H1 (cell line): ENCODE measurements around the gene SLCO4A1.

Source experiments
- CEBPB ChIP-seq: IDR thresholded peaks from 2 replicates; pipeline ENCODE4 v1.6.1; 2012; ENCODE audit warnings: low read depth, low read length
- CHD2 ChIP-seq: IDR thresholded peaks from 2 replicates; pipeline ENCODE4 v1.6.1; 2012; ENCODE audit warnings: low read length, improper control_type of control experiment
- CTCF ChIP-seq, 3 experiments: IDR thresholded peaks; 1 replicate in 2 of 3; 2 replicates in 1 of 3; pipeline versions ENCODE4 v1.5.1 to v1.6.1; 2011; ENCODE audit warnings: low read length in 3 of 3, mild to moderate bottlenecking in 3 of 3, inconsistent platforms in 2 of 3, low read depth in 1 of 3, moderate library complexity in 1 of 3; ENCODE audit not compliant: insufficient read depth in 1 of 3; ENCODE audit errors: control extremely low read depth in 1 of 3
- EZH2 ChIP-seq: fragments of 200-600 bp; sonication (generic); IDR thresholded peaks from 2 replicates; pipeline ENCODE4 v1.7.1; 2012; ENCODE audit warnings: low read depth, mild to moderate bottlenecking, moderate library complexity, low read length, inconsistent platforms; ENCODE audit not compliant: severe bottlenecking
- NANOG ChIP-seq: IDR thresholded peaks from 2 replicates; pipeline ENCODE4 v1.6.1; 2011; ENCODE audit warnings: low read length, low read depth, mild to moderate bottlenecking, inconsistent platforms; ENCODE audit not compliant: insufficient read depth, poor library complexity, severe bottlenecking
- POLR2A ChIP-seq, 2 experiments: IDR thresholded peaks; 1 replicate in 1 of 2; 2 replicates in 1 of 2; pipeline ENCODE4 v1.6.1; 2011; ENCODE audit warnings: low read depth in 2 of 2, low read length in 2 of 2, mild to moderate bottlenecking in 2 of 2; ENCODE audit errors: control extremely low read depth in 1 of 2
- POLR2AphosphoS5 ChIP-seq: IDR thresholded peaks from 2 replicates; pipeline ENCODE4 v1.6.1; 2011; ENCODE audit warnings: low read depth, low read length
- SIN3A ChIP-seq, 2 experiments: IDR thresholded peaks in 1 of 2; conservative IDR thresholded peaks in 1 of 2; 2 replicates each; pipeline ENCODE4 v1.6.1; 2011 to 2012; ENCODE audit warnings: low read length in 2 of 2, improper control_type of control experiment in 1 of 2, low read depth in 1 of 2, mild to moderate bottlenecking in 1 of 2
- SP1 ChIP-seq: IDR thresholded peaks from 2 replicates; pipeline ENCODE4 v1.6.1; 2011; ENCODE audit warnings: low read depth, low read length
- SP2 ChIP-seq: IDR thresholded peaks from 2 replicates; pipeline ENCODE4 v1.6.1; 2012; ENCODE audit warnings: mild to moderate bottlenecking, low read length, inconsistent platforms
- TAF1 ChIP-seq: IDR thresholded peaks from 2 replicates; pipeline ENCODE4 v1.6.1; 2011; ENCODE audit warnings: mild to moderate bottlenecking, low read depth, low read length
- ZNF274 ChIP-seq: IDR thresholded peaks from 2 replicates; pipeline ENCODE4 v1.7.0; 2012; ENCODE audit warnings: low read length, borderline replicate concordance; ENCODE audit errors: extremely low read depth

- TF ChIP-seq NANOG, result no peak
- no peak for TF ChIP-seq CTCF (IDR thresholded peaks at IDR 0.05; ENCODE audit: control extremely low read depth in 1 of 3, insufficient read depth in 1 of 3, low read depth in 1 of 3, low read length in 3 of 3)
- TF ChIP-seq POLR2A (IDR thresholded peaks at IDR 0.05; ENCODE audit: control extremely low read depth in 1 of 2, low read depth in 2 of 2, low read length in 2 of 2), result no peak
- TF ChIP-seq CHD2, result no peak
- no peak for TF ChIP-seq POLR2AphosphoS5
- TF ChIP-seq SIN3A (conservative IDR thresholded peaks at IDR 0.05 in 1 of 2, IDR thresholded peaks at IDR 0.05 in 1 of 2; ENCODE audit: low read depth in 1 of 2, low read length in 2 of 2), result no peak
- no peak for TF ChIP-seq CEBPB
- TF ChIP-seq EZH2, result no peak
- no peak for TF ChIP-seq ZNF274
- no peak for TF ChIP-seq TAF1
- TF ChIP-seq SP2, result no peak
- no peak for TF ChIP-seq SP1
Observed at GRCh38 chr20:62644802-62645496, 2.6 kb downstream of the SLCO4A1 start.
